HEK293 (cell line): Measurements from ENCODE around the gene CEP83.

Source experiments
- CTCF ChIA-PET: fragments of 350-600 bp; formaldehyde crosslinking; extraction: SDS; loops from one replicate; lab custom pipeline; 2021; ENCODE audit warnings: antibody characterized with exemption; lab: Yijun Ruan, JAX
- POLR2A ChIA-PET: fragments of 300-600 bp; formaldehyde crosslinking; extraction: SDS; loops from one replicate; lab custom pipeline; 2020; ENCODE audit warnings: antibody characterized with exemption, inconsistent platforms; lab: Yijun Ruan, JAX
- H3K27ac ChIP-seq: fragments of 200-500 bp; sonication (Bioruptor generic); 2 replicates; pipeline ENCODE4 v1.5.1; 2014; ENCODE audit warnings: low read depth, low read length, control low read depth, inconsistent platforms; ENCODE audit errors: extremely low read depth
- H3K36me3 ChIP-seq, 2 experiments: fragments of 200-500 bp in 1 of 2; sonication (Bioruptor generic) in 1 of 2; 1 replicate in 1 of 2; 2 replicates in 1 of 2; pipeline ENCODE4 v1.5.1; 2014 to 2017; ENCODE audit warnings: inconsistent platforms in 2 of 2, low read length in 2 of 2; ENCODE audit not compliant: control insufficient read depth in 2 of 2, insufficient read depth in 1 of 2
- H3K4me1 ChIP-seq: fragments of 200-500 bp; sonication (Bioruptor generic); 2 replicates; pipeline ENCODE4 v1.5.1; 2014; ENCODE audit warnings: mild to moderate bottlenecking, low read length, inconsistent platforms; ENCODE audit not compliant: control insufficient read depth, insufficient read depth
- H3K4me3 ChIP-seq: 2 replicates; pipeline ENCODE4 v1.5.1; 2011; ENCODE audit warnings: low read depth, mild to moderate bottlenecking, control low read depth, low read length, moderate library complexity
- H3K9me3 ChIP-seq: fragments of 200-500 bp; sonication (Bioruptor generic); 2 replicates; pipeline ENCODE4 v1.5.1; 2014; ENCODE audit warnings: low read depth, low read length, inconsistent platforms; ENCODE audit not compliant: control insufficient read depth, insufficient read depth
- BCL11A ChIP-seq: fragments of 450-650 bp; formaldehyde crosslinking; IDR thresholded peaks from 2 replicates; pipeline ENCODE4 v1.5.1; 2016; ENCODE audit warnings: low read depth, missing biosample characterization, missing genetic modification characterization
- KLF16 ChIP-seq: fragments of 450-650 bp; formaldehyde crosslinking; IDR thresholded peaks from 2 replicates; pipeline ENCODE4 v1.5.1; 2017; ENCODE audit warnings: missing biosample characterization, missing genetic modification characterization
- ZBTB20 ChIP-seq: fragments of 450-650 bp; formaldehyde crosslinking; IDR thresholded peaks from 2 replicates; pipeline ENCODE4 v1.5.1; 2016; ENCODE audit warnings: missing biosample characterization, missing genetic modification characterization
- ZFP41 ChIP-seq: fragments of 450-650 bp; formaldehyde crosslinking; IDR thresholded peaks from 2 replicates; pipeline ENCODE4 v1.5.1; 2016; ENCODE audit warnings: missing biosample characterization, missing genetic modification characterization, borderline replicate concordance
- ZFP69B ChIP-seq: fragments of 450-650 bp; formaldehyde crosslinking; IDR thresholded peaks from 2 replicates; pipeline ENCODE4 v1.5.1; 2016; ENCODE audit warnings: missing biosample characterization, missing genetic modification characterization
- ZNF138 ChIP-seq: fragments of 450-650 bp; formaldehyde crosslinking; IDR thresholded peaks from 2 replicates; pipeline ENCODE4 v1.5.1; 2016; ENCODE audit warnings: missing biosample characterization, missing genetic modification characterization, borderline replicate concordance
- ZNF146 ChIP-seq: fragments of 450-650 bp; formaldehyde crosslinking; IDR thresholded peaks from 2 replicates; pipeline ENCODE4 v1.5.1; 2016; ENCODE audit warnings: missing biosample characterization, missing genetic modification characterization
- ZNF155 ChIP-seq: fragments of 450-650 bp; formaldehyde crosslinking; IDR thresholded peaks from 2 replicates; pipeline ENCODE4 v1.5.1; 2016; ENCODE audit warnings: missing biosample characterization, missing genetic modification characterization
- ZNF16 ChIP-seq: fragments of 450-650 bp; formaldehyde crosslinking; IDR thresholded peaks from 2 replicates; pipeline ENCODE4 v1.5.1; 2016; ENCODE audit warnings: low read depth, missing biosample characterization, missing genetic modification characterization
- ZNF19 ChIP-seq: fragments of 450-650 bp; formaldehyde crosslinking; IDR thresholded peaks from 2 replicates; pipeline ENCODE4; 2016; ENCODE audit warnings: missing biosample characterization, missing genetic modification characterization, low read depth
- ZNF274 ChIP-seq, 2 experiments: fragments of 200-500 bp in 1 of 2; fragments of 450-650 bp in 1 of 2; sonication (Bioruptor generic) in 1 of 2; formaldehyde crosslinking in 1 of 2; IDR thresholded peaks; 2 replicates each; pipeline versions ENCODE4 v1.5.1 to v1.6.1; 2014 to 2016; ENCODE audit warnings: borderline replicate concordance in 1 of 2, inconsistent platforms in 1 of 2, low read length in 1 of 2, missing biosample characterization in 1 of 2, missing genetic modification characterization in 1 of 2
- ZNF571 ChIP-seq: fragments of 450-650 bp; formaldehyde crosslinking; IDR thresholded peaks from 2 replicates; pipeline ENCODE4 v1.5.0; 2017; ENCODE audit warnings: missing biosample characterization, missing genetic modification characterization
- ZNF670 ChIP-seq: fragments of 450-650 bp; formaldehyde crosslinking; IDR thresholded peaks from 2 replicates; pipeline ENCODE4 v1.5.1; 2016; ENCODE audit warnings: missing biosample characterization, missing genetic modification characterization, low read depth
- ZNF677 ChIP-seq: fragments of 450-650 bp; IDR thresholded peaks from 2 replicates; pipeline ENCODE4 v1.5.0; 2018; ENCODE audit warnings: missing biosample characterization, mild to moderate bottlenecking, missing genetic modification characterization, moderate library complexity
- TF ChIP-seq, protein P1 (sequence below): fragments of 450-650 bp; formaldehyde crosslinking; IDR thresholded peaks from 2 replicates; pipeline ENCODE4 v1.5.1; 2016; ENCODE audit warnings: missing biosample characterization, missing genetic modification characterization
- TF ChIP-seq, protein P2 (sequence below): fragments of 450-650 bp; formaldehyde crosslinking; IDR thresholded peaks from 2 replicates; pipeline ENCODE4 v1.5.1; 2016; ENCODE audit warnings: missing biosample characterization, missing genetic modification characterization, borderline replicate concordance
- TF ChIP-seq, protein P3 (sequence below): fragments of 450-650 bp; formaldehyde crosslinking; IDR thresholded peaks from 2 replicates; pipeline ENCODE4 v1.5.1; 2016; ENCODE audit warnings: missing biosample characterization, missing genetic modification characterization
- TF ChIP-seq, protein P4 (sequence below): fragments of 450-650 bp; IDR thresholded peaks from 2 replicates; pipeline ENCODE4 v1.5.1; 2018; ENCODE audit warnings: missing biosample characterization, mild to moderate bottlenecking, missing genetic modification characterization
- TF ChIP-seq, protein P5 (sequence below): fragments of 450-650 bp; formaldehyde crosslinking; IDR thresholded peaks from 2 replicates; pipeline ENCODE4 v1.5.1; 2016; ENCODE audit warnings: missing biosample characterization, missing genetic modification characterization

The CEP83 gene

DNA sequence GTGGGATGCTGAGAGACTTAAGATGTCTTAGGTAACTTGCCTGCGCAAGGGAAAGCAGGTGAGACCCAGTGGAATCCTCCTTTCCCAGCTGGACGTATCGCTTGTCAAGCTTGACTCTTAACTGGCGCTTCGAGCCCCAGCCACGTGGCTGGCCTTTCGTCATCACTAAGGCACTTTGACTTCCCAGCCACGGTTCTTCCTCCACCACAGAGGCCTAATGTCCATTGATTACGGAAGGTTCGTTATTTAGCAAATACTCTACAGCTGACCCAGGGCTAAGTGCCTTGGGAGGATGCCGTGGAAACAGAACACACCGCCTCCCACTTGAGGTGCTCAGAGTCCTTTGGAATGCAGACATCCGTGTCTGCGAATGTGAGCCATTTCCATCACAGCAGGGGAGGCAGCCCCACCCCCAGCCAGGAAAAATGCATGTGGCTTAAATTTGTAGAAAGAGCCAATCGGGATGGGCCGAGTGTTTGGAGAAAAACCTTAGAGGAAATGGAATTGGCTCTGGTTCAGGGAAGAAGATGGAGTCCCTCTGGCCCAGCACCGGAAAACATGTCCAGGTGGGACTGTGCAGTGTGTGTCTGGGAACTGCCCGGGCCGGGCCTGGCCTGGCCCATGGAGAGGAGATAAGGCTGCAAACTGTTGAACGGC lies 195.6 kb downstream of the CEP83 start (continued):
- TF ChIP-seq ZNF155 (no peak), ZFP69B (tag by site-specific recombination) (no peak), ZNF670 (tag by site-specific recombination) (no peak), ZNF274 (IDR thresholded peaks at IDR 0.05; ENCODE audit: low read length) (no peak), ZNF274 (tag by site-specific recombination; IDR thresholded peaks at IDR 0.05; ENCODE audit: borderline replicate concordance) (no peak), ZNF138 (no peak)
- TF ChIP-seq, protein P1, sequence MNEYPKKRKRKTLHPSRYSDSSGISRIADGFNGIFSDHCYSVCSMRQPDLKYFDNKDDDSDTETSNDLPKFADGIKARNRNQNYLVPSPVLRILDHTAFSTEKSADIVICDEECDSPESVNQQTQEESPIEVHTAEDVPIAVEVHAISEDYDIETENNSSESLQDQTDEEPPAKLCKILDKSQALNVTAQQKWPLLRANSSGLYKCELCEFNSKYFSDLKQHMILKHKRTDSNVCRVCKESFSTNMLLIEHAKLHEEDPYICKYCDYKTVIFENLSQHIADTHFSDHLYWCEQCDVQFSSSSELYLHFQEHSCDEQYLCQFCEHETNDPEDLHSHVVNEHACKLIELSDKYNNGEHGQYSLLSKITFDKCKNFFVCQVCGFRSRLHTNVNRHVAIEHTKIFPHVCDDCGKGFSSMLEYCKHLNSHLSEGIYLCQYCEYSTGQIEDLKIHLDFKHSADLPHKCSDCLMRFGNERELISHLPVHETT (tag by site-specific recombination), result no peak

DNA sequence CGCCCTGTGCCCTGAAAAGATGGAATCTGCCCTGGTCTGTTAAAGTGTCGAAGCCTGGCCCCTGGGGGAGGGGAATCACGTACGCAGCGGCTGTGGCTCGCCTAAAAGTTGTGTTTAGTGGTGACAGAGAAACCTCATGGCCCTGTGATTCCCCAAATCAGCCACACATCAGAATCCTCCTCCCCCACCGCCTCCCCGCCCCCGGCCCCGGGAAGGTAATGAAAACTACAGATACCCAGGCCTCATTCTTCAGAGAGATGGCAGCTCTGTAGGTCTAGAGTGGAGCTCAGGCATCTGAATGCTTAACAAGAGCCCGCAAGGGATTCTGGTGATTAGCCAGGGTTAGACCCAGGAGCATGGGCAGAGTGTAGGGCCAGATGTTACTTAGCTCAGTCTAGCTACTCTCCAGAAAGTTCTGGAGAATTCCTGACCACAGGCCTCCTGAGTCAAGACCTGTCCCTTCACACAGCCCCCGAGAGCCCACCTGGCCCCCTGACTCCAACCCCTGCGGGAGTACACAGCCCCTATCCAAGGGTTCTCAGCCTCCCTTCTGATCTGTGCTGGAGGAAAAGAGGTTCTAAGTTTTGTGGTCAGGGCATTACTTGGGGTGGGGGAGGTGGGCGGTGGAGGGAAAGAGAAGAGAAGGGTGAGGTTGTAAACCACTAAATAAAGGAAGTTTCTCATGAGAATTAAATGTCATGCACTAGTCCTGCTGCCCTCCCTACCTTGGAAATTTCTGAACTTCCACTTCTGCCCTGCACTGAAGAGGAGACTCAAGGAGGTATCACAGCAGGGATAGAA lies 196.5 kb downstream of the CEP83 start:
- Histone ChIP-seq H3K4me1 (peaks cover 5% of the 10 kb centered on the region), H3K27ac (no peak overlapping the region), H3K9me3 (no peaks in the 10 kb centered on the region), H3K36me3 (no peaks in the 10 kb centered on the region), H3K4me3 (no peak overlapping the region)
- TF ChIP-seq ZNF16 (no peak), ZNF677 (no peak), BCL11A (tag by site-specific recombination) (no peak), ZFP41 (no peak), ZBTB20 (tag by site-specific recombination) (no peak), ZNF19 (tag by site-specific recombination) (no peak), ZNF571 (tag by site-specific recombination) (no peak), ZNF146 (no peak), KLF16 (no peak)
- TF ChIP-seq, protein P2, sequence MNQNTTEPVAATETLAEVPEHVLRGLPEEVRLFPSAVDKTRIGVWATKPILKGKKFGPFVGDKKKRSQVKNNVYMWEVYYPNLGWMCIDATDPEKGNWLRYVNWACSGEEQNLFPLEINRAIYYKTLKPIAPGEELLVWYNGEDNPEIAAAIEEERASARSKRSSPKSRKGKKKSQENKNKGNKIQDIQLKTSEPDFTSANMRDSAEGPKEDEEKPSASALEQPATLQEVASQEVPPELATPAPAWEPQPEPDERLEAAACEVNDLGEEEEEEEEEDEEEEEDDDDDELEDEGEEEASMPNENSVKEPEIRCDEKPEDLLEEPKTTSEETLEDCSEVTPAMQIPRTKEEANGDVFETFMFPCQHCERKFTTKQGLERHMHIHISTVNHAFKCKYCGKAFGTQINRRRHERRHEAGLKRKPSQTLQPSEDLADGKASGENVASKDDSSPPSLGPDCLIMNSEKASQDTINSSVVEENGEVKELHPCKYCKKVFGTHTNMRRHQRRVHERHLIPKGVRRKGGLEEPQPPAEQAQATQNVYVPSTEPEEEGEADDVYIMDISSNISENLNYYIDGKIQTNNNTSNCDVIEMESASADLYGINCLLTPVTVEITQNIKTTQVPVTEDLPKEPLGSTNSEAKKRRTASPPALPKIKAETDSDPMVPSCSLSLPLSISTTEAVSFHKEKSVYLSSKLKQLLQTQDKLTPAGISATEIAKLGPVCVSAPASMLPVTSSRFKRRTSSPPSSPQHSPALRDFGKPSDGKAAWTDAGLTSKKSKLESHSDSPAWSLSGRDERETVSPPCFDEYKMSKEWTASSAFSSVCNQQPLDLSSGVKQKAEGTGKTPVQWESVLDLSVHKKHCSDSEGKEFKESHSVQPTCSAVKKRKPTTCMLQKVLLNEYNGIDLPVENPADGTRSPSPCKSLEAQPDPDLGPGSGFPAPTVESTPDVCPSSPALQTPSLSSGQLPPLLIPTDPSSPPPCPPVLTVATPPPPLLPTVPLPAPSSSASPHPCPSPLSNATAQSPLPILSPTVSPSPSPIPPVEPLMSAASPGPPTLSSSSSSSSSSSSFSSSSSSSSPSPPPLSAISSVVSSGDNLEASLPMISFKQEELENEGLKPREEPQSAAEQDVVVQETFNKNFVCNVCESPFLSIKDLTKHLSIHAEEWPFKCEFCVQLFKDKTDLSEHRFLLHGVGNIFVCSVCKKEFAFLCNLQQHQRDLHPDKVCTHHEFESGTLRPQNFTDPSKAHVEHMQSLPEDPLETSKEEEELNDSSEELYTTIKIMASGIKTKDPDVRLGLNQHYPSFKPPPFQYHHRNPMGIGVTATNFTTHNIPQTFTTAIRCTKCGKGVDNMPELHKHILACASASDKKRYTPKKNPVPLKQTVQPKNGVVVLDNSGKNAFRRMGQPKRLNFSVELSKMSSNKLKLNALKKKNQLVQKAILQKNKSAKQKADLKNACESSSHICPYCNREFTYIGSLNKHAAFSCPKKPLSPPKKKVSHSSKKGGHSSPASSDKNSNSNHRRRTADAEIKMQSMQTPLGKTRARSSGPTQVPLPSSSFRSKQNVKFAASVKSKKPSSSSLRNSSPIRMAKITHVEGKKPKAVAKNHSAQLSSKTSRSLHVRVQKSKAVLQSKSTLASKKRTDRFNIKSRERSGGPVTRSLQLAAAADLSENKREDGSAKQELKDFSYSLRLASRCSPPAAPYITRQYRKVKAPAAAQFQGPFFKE (tag by site-specific recombination), result no peak
- TF ChIP-seq, protein P3, sequence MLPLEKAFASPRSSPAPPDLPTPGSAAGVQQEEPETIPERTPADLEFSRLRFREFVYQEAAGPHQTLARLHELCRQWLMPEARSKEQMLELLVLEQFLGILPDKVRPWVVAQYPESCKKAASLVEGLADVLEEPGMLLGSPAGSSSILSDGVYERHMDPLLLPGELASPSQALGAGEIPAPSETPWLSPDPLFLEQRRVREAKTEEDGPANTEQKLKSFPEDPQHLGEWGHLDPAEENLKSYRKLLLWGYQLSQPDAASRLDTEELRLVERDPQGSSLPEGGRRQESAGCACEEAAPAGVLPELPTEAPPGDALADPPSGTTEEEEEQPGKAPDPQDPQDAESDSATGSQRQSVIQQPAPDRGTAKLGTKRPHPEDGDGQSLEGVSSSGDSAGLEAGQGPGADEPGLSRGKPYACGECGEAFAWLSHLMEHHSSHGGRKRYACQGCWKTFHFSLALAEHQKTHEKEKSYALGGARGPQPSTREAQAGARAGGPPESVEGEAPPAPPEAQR (tag by site-specific recombination), result no peak
- TF ChIP-seq, protein P4, sequence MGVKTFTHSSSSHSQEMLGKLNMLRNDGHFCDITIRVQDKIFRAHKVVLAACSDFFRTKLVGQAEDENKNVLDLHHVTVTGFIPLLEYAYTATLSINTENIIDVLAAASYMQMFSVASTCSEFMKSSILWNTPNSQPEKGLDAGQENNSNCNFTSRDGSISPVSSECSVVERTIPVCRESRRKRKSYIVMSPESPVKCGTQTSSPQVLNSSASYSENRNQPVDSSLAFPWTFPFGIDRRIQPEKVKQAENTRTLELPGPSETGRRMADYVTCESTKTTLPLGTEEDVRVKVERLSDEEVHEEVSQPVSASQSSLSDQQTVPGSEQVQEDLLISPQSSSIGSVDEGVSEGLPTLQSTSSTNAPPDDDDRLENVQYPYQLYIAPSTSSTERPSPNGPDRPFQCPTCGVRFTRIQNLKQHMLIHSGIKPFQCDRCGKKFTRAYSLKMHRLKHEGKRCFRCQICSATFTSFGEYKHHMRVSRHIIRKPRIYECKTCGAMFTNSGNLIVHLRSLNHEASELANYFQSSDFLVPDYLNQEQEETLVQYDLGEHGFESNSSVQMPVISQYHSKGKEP (tag by site-specific recombination), result no peak
- TF ChIP-seq, protein P5, sequence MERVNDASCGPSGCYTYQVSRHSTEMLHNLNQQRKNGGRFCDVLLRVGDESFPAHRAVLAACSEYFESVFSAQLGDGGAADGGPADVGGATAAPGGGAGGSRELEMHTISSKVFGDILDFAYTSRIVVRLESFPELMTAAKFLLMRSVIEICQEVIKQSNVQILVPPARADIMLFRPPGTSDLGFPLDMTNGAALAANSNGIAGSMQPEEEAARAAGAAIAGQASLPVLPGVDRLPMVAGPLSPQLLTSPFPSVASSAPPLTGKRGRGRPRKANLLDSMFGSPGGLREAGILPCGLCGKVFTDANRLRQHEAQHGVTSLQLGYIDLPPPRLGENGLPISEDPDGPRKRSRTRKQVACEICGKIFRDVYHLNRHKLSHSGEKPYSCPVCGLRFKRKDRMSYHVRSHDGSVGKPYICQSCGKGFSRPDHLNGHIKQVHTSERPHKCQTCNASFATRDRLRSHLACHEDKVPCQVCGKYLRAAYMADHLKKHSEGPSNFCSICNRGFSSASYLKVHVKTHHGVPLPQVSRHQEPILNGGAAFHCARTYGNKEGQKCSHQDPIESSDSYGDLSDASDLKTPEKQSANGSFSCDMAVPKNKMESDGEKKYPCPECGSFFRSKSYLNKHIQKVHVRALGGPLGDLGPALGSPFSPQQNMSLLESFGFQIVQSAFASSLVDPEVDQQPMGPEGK (tag by site-specific recombination), result no peak
- POLR2A ChIA-PET, result no interaction called here
- CTCF ChIA-PET, result no interaction called here
